Measurements from ENCODE around the gene NRIP3. TPM values are rescaled to one million over a fixed set of nuclear protein-coding genes. Genes with fewer than 3 reads are reported as not detected.

The NRIP3 gene
- total and polyA plus RNA-seq, 5 donors: 1.00 to 3.8 (median 2.2) TPM

- Histone ChIP-seq H3K4me1 (ENCODE audit: control insufficient read depth, insufficient read depth, low read length) (no peaks in the 10 kb centered on the region), H3K4me3 (ENCODE audit: low read length) (no peak overlapping the region), H3K9me3 (ENCODE audit: control insufficient read depth, low read length) (no peaks in the 10 kb centered on the region), H3K27ac (ENCODE audit: low read length) (no peak overlapping the region), H3K27me3 (ENCODE audit: control insufficient read depth, insufficient read depth) (no peaks in the 10 kb centered on the region)
- DNase-seq: no peak
- WGBS: 81% methylated on average over 1 of the region's 1 CpG
- ATAC-seq: no peak
- intact Hi-C loops (cut with DNase I): no loop called here
These were observed 34.2 kb upstream of the NRIP3 start for GRCh38 chr11:9037963-9038362.

- intact Hi-C loops (cut with DNase I): no loop called here
- WGBS: 68% methylated on average over 7 of the region's 7 CpGs
- no peak overlapping the region for H3K27ac ChIP-seq (ENCODE audit: low read length)
- no peaks in the 10 kb centered on the region for H3K9me3 ChIP-seq (ENCODE audit: control insufficient read depth, low read length)
- no peaks in the 10 kb centered on the region for H3K27me3 ChIP-seq (ENCODE audit: control insufficient read depth, insufficient read depth)
- no peak for DNase-seq
- ATAC-seq: no peak
- no peaks in the 10 kb centered on the region for H3K4me1 ChIP-seq (ENCODE audit: control insufficient read depth, insufficient read depth, low read length)
- no peak overlapping the region for H3K4me3 ChIP-seq (ENCODE audit: low read length)
These were observed 33.4 kb upstream of the NRIP3 start for GRCh38 chr11:9037046-9037780.

GRCh38 chr11:9030601-9031000 is 26.8 kb upstream of the NRIP3 start:
- ATAC-seq: no peak
- WGBS: 68% methylated on average over 5 of the region's 5 CpGs
- Histone ChIP-seq H3K9me3 (ENCODE audit: control insufficient read depth, low read length) (no peaks in the 10 kb centered on the region), H3K4me3 (ENCODE audit: low read length) (no peak overlapping the region), H3K27me3 (ENCODE audit: control insufficient read depth, insufficient read depth) (no peaks in the 10 kb centered on the region), H3K27ac (ENCODE audit: low read length) (no peak overlapping the region), H3K4me1 (ENCODE audit: control insufficient read depth, insufficient read depth, low read length) (no peaks in the 10 kb centered on the region)
- intact Hi-C loops (cut with DNase I): no loop called here
- DNase-seq: no peak

GRCh38 chr11:9029422-9029821 is 25.6 kb upstream of the NRIP3 start:
- no peak overlapping the region for H3K4me3 ChIP-seq (ENCODE audit: low read length)
- intact Hi-C loops (cut with DNase I): no loop called here
- DNase-seq (no peak), ATAC-seq (no peak)
- no peak overlapping the region for H3K27ac ChIP-seq (ENCODE audit: low read length)
- 86% methylated on average over 7 of the region's 7 CpGs for WGBS
- H3K4me1 ChIP-seq (ENCODE audit: control insufficient read depth, insufficient read depth, low read length): no peaks in the 10 kb centered on the region
- no peaks in the 10 kb centered on the region for H3K27me3 ChIP-seq (ENCODE audit: control insufficient read depth, insufficient read depth)
- H3K9me3 ChIP-seq (ENCODE audit: control insufficient read depth, low read length): no peaks in the 10 kb centered on the region

GRCh38 chr11:9028581-9028980 is 24.8 kb upstream of the NRIP3 start:
- intact Hi-C loops (cut with DNase I): no loop called here
- Histone ChIP-seq H3K4me3 (ENCODE audit: low read length) (no peak overlapping the region), H3K4me1 (ENCODE audit: control insufficient read depth, insufficient read depth, low read length) (no peaks in the 10 kb centered on the region), H3K9me3 (ENCODE audit: control insufficient read depth, low read length) (no peaks in the 10 kb centered on the region), H3K27me3 (ENCODE audit: control insufficient read depth, insufficient read depth) (no peaks in the 10 kb centered on the region), H3K27ac (ENCODE audit: low read length) (no peak overlapping the region)
- 82% methylated on average over 1 of the region's 1 CpG for WGBS
- ATAC-seq (no peak), DNase-seq (no peak)

GRCh38 chr11:9025101-9025850 is 21.5 kb upstream of the NRIP3 start:
- Histone ChIP-seq H3K4me3 (ENCODE audit: low read length) (no peak overlapping the region), H3K27me3 (ENCODE audit: control insufficient read depth, insufficient read depth) (no peaks in the 10 kb centered on the region), H3K9me3 (ENCODE audit: control insufficient read depth, low read length) (no peaks in the 10 kb centered on the region), H3K4me1 (ENCODE audit: control insufficient read depth, insufficient read depth, low read length) (peaks cover 5% of the 10 kb centered on the region), H3K27ac (ENCODE audit: low read length) (no peak overlapping the region)
- no peak for ATAC-seq
- no peak for DNase-seq
- intact Hi-C loops (cut with DNase I): no loop called here
- WGBS: 79% methylated on average over 9 of the region's 9 CpGs

- WGBS: 93% methylated on average over 9 of the region's 9 CpGs
- Histone ChIP-seq H3K4me1 (ENCODE audit: control insufficient read depth, insufficient read depth, low read length) (peaks cover 7% of the 10 kb centered on the region), H3K27ac (ENCODE audit: low read length) (no peak overlapping the region), H3K9me3 (ENCODE audit: control insufficient read depth, low read length) (no peaks in the 10 kb centered on the region), H3K27me3 (ENCODE audit: control insufficient read depth, insufficient read depth) (no peaks in the 10 kb centered on the region), H3K4me3 (ENCODE audit: low read length) (no peak overlapping the region)
- intact Hi-C loops (cut with DNase I): no loop called here
- DNase-seq (no peak), ATAC-seq (no peak)
These were observed 19.3 kb upstream of the NRIP3 start for GRCh38 chr11:9022961-9023680.

GRCh38 chr11:9020916-9021315 is 17.1 kb upstream of the NRIP3 start:
- Histone ChIP-seq H3K4me1 (ENCODE audit: control insufficient read depth, insufficient read depth, low read length) (peaks cover 12% of the 10 kb centered on the region), H3K27me3 (ENCODE audit: control insufficient read depth, insufficient read depth) (no peaks in the 10 kb centered on the region), H3K27ac (ENCODE audit: low read length) (no peak overlapping the region), H3K9me3 (ENCODE audit: control insufficient read depth, low read length) (no peaks in the 10 kb centered on the region), H3K4me3 (ENCODE audit: low read length) (no peak overlapping the region)
- 28% methylated on average over 8 of the region's 8 CpGs for WGBS
- intact Hi-C loops (cut with DNase I): no loop called here
- DNase-seq: no peak
- no peak for ATAC-seq

- no peaks in the 10 kb centered on the region for H3K9me3 ChIP-seq (ENCODE audit: control insufficient read depth, low read length)
These were observed 16.1 kb upstream of the NRIP3 start for GRCh38 chr11:9019861-9020260.

GRCh38 chr11:9017773-9018172 is 14.0 kb upstream of the NRIP3 start:
- Histone ChIP-seq H3K4me1 (ENCODE audit: control insufficient read depth, insufficient read depth, low read length) (peaks cover 15% of the 10 kb centered on the region), H3K4me3 (ENCODE audit: low read length) (no peak overlapping the region), H3K27me3 (ENCODE audit: control insufficient read depth, insufficient read depth) (no peaks in the 10 kb centered on the region), H3K27ac (ENCODE audit: low read length) (no peak overlapping the region), H3K9me3 (ENCODE audit: control insufficient read depth, low read length) (no peaks in the 10 kb centered on the region)
- ATAC-seq (peak; percentile 87 to 89), DNase-seq (peak; percentile 85 to 92 (median 89))
- WGBS: 48% methylated on average over 5 of the region's 5 CpGs
- intact Hi-C loops (cut with DNase I): loop anchor here in 3 of 4 donors (5.0 to 10.0 kb wide), 3 partner anchors 115 to 487 kb away; no protein-coding TSS in a partner anchor

More at GRCh38 chr11:9019861-9020260, 16.1 kb upstream of the NRIP3 start:
- ATAC-seq: no peak
- Histone ChIP-seq H3K27me3 (ENCODE audit: control insufficient read depth, insufficient read depth) (no peaks in the 10 kb centered on the region), H3K4me3 (ENCODE audit: low read length) (no peak overlapping the region), H3K27ac (ENCODE audit: low read length) (no peak overlapping the region), H3K4me1 (ENCODE audit: control insufficient read depth, insufficient read depth, low read length) (peaks cover 15% of the 10 kb centered on the region)
- WGBS: 95% methylated on average over 6 of the region's 6 CpGs
- DNase-seq: no peak
- intact Hi-C loops (cut with DNase I): loop anchor here in 3 of 4 donors (5.0 to 10.0 kb wide), 3 partner anchors 112 to 485 kb away; no protein-coding TSS in a partner anchor

Measured in right cardiac atrium (tissue), 5 donors.